Esophagus squamous epithelium (tissue), 5 donors: ENCODE measurements around the gene EML1. TPM values are rescaled to one million over a fixed set of nuclear protein-coding genes. Genes with fewer than 3 reads are reported as not detected.

Experiments
- DNase-seq: peaks from one replicate; lab custom pipeline; 2025; lab: John Stamatoyannopoulos, UW
- H3K27ac ChIP-seq, 4 donors: fragments of 200-600 bp; sonication (generic); one replicate each; pipeline ENCODE4 v1.5.1; 2016 to 2019; ENCODE audit warnings: mild to moderate bottlenecking in 1 of 4
- H3K27me3 ChIP-seq, 4 donors: fragments of 200-600 bp; sonication (generic); 1 replicate in 3 of 4; 2 replicates in 1 of 4; pipeline versions ENCODE4 v1.5.1 to v1.6.0; 2017 to 2021; ENCODE audit warnings: antibody characterized with exemption in 1 of 4
- H3K36me3 ChIP-seq, 3 donors: fragments of 200-600 bp; sonication (generic); one replicate each; pipeline ENCODE4 v1.5.1; 2016 to 2019
- H3K4me1 ChIP-seq, 3 donors: fragments of 200-600 bp; sonication (generic); one replicate each; pipeline ENCODE4 v1.5.1; 2017 to 2019
- H3K4me3 ChIP-seq, 4 donors: fragments of 200-600 bp; sonication (generic); 1 replicate in 3 of 4; 2 replicates in 1 of 4; pipeline ENCODE4 v1.5.1; 2016 to 2019; ENCODE audit warnings: mild to moderate bottlenecking in 2 of 4, moderate library complexity in 1 of 4
- H3K9me3 ChIP-seq, 3 donors: fragments of 200-600 bp; sonication (generic); one replicate each; pipeline ENCODE4 v1.5.1; 2016 to 2019
- POLR2A ChIP-seq, 4 donors: fragments of 450-650 bp; IDR thresholded peaks; one replicate each; pipeline ENCODE4 v1.6.1; 2017; ENCODE audit warnings: antibody characterized with exemption in 4 of 4, mild to moderate bottlenecking in 4 of 4, moderate library complexity in 3 of 4
- WGBS, 2 donors: methylation state at CpG; one replicate each; pipeline ENCODE4 v1.1.5; 2018; 5-methylcytosine and 5-hydroxymethylcytosine counted together
- intact Hi-C: fragments of 100-400 bp; cut with DNase I; formaldehyde crosslinking; loops from one replicate; pipeline ENCODE4 v1.15.0; 2022
- total RNA-seq, 4 donors: library from RNA; depleted of rRNA; stranded (reverse); fragments of >200 nt; gene quantifications; one replicate each; pipeline ENCODE4 v1.1.0, GENCODE V29; 2016
- TF ChIP-seq, protein P1 (sequence below), 6 experiments: fragments of 450-650 bp in 4 of 6; fragments of 200-600 bp in 2 of 6; sonication (generic) in 2 of 6; IDR thresholded peaks; one replicate each; pipeline ENCODE4 v1.5.1; 2016 to 2019; ENCODE audit warnings: antibody characterized with exemption in 6 of 6, mild to moderate bottlenecking in 4 of 6, moderate library complexity in 4 of 6
- donor health status: DM: yes; HTN: yes; CAD: no.

EML1 gene
- total RNA-seq, 4 donors from 2014 or later, result 3.0 to 22.9 (median 9.4) TPM

DNA sequence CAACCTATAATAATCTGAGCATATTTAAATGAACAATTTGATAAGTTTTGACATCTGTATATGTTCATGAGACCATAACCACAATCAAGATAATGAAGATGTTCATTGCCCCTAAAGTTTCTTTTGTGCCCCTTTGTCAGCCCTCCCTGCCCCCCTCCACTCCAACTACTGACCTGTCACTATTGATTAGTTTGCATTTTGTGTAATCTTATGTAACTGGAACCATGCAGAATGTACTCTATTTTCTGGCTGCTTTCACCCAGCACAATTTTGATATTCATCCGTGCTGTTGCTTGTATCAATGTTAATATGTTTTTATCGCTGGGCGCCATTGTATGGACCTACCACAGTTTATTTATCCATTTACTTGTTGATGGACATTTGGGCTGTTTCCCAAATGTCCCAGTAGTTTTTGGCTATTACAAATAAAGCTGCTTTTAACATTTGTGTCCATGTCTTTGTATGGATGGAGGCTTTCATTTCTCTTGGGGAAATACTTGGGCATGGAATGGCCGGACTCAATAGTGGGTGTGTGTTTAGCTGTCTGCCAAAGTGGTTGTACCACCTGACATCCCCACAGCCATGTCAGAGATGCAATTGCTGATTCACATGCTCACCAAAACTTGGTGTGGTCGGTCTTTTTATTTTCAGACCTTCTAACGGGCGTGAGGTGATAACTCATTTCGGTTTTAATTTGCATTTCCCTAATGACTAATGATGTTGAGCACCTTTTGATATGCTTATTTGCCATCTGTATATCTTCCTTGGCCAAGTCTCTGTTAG, 38.9 kb downstream of the EML1 start:
- H3K36me3 ChIP-seq, result no peaks in the 10 kb centered on the region
- TF ChIP-seq, protein P1, sequence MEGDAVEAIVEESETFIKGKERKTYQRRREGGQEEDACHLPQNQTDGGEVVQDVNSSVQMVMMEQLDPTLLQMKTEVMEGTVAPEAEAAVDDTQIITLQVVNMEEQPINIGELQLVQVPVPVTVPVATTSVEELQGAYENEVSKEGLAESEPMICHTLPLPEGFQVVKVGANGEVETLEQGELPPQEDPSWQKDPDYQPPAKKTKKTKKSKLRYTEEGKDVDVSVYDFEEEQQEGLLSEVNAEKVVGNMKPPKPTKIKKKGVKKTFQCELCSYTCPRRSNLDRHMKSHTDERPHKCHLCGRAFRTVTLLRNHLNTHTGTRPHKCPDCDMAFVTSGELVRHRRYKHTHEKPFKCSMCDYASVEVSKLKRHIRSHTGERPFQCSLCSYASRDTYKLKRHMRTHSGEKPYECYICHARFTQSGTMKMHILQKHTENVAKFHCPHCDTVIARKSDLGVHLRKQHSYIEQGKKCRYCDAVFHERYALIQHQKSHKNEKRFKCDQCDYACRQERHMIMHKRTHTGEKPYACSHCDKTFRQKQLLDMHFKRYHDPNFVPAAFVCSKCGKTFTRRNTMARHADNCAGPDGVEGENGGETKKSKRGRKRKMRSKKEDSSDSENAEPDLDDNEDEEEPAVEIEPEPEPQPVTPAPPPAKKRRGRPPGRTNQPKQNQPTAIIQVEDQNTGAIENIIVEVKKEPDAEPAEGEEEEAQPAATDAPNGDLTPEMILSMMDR (IDR thresholded peaks at IDR 0.05), result no peak
- no peak for TF ChIP-seq POLR2A (IDR thresholded peaks at IDR 0.05)
- intact Hi-C loops, result no loop called here

DNA sequence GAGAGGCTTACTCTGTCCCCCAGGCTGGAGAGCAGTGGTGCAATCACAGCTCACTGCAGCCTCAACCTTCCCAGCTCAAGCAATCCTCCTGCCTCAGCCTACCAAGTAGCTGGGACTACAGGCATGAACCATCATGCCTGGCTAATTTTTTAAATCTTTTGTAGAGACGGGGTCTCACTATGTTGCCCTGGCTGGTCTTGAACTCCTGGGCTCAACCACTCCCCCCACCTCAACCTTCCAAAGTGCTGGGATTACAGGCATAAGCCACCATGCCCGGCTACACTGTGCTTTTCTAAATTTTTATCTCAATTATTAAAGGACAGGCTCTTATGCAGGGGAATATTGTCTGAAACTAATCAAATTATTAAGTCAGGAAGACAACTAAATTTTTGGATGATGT, 44.6 kb downstream of the EML1 start:
- peaks cover 0 to 11% (median 0%) of the 10 kb centered on the region in 4 donors for H3K27me3 ChIP-seq
- H3K27ac ChIP-seq, result no peak overlapping the region
- no peak overlapping the region for H3K4me3 ChIP-seq
- intact Hi-C loops, result no loop called here
- no peak for TF ChIP-seq POLR2A (IDR thresholded peaks at IDR 0.05)
- TF ChIP-seq, protein P1 (IDR thresholded peaks at IDR 0.05), result no peak
- DNase-seq, result no peak
- no peaks in the 10 kb centered on the region for H3K36me3 ChIP-seq
- H3K9me3 ChIP-seq, result no peaks in the 10 kb centered on the region
- peaks cover 0 to 9% (median 0%) of the 10 kb centered on the region in 3 donors for H3K4me1 ChIP-seq
- 68 to 88% methylated on average over 2 of the region's 2 CpGs for WGBS, 2 donors

More for the DNA sequence above, 38.9 kb downstream of the EML1 start:
- H3K4me3 ChIP-seq, result no peak overlapping the region
- H3K9me3 ChIP-seq, result no peaks in the 10 kb centered on the region
- no peak overlapping the region for H3K27ac ChIP-seq
- H3K27me3 ChIP-seq, result peaks cover 0 to 3% (median 0%) of the 10 kb centered on the region in 4 donors
- H3K4me1 ChIP-seq, result no peaks in the 10 kb centered on the region
- no peak for DNase-seq
- 74 to 85% methylated on average over 8 of the region's 8 CpGs for WGBS, 2 donors

DNA sequence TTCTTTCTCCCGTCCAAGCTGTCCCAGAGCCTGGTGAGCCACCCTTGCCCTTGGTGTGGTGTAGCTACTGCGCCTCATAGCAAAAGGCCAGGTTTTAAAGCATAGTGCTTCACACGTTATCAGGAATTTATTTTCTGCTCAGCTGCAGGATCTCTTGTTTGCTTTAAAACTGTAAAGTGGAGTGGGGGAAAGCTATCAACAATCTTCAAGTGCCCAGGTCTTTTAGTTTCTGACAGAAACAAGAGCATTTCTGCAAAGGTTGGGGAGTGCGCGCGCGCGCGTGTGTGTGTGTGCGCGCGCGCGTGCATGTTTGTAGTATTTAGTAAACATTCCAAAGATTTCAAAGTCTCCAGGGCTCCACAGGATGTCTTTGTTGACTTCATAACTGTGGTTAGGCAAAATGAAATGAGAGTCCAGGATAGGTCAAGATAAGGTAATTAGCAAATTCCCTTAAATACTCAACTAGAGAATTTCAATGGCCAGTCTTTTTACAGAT, 45.5 kb downstream of the EML1 start:
- no peaks in the 10 kb centered on the region for H3K9me3 ChIP-seq
- no peaks in the 10 kb centered on the region for H3K36me3 ChIP-seq
- H3K27ac ChIP-seq, result no peak overlapping the region
- intact Hi-C loops, result no loop called here
- peaks cover 0 to 9% (median 0%) of the 10 kb centered on the region in 3 donors for H3K4me1 ChIP-seq
- H3K27me3 ChIP-seq, result peaks cover 0 to 11% (median 0%) of the 10 kb centered on the region in 4 donors
- no peak for TF ChIP-seq POLR2A (IDR thresholded peaks at IDR 0.05)
- TF ChIP-seq, protein P1 (IDR thresholded peaks at IDR 0.05), result no peak
- 46 to 52% methylated on average over 14 of the region's 14 CpGs for WGBS, 2 donors
- no peak overlapping the region for H3K4me3 ChIP-seq
- no peak for DNase-seq

DNA sequence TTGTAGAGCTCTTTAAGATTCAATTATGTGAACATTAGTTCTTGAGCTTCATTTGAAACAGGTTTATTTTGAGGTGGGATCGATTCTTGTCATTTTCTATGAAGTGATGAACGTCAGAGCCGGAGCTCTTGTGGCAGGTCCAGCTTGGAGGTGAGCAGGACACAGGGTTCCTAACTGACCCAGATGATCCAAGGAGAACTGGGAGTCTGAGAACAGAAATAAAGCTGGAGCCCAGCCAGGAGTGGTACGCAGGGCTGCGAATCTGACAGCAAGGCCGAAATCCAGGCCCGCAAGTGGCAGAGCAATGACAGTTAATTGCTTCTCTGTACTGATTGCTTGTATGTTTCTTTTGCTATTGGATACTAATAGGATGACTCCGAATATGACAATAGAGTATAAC, 46.5 kb downstream of the EML1 start:
- no peak overlapping the region for H3K4me3 ChIP-seq
- H3K9me3 ChIP-seq, result no peaks in the 10 kb centered on the region
- H3K27ac ChIP-seq, result no peak overlapping the region
- peaks cover 0 to 11% (median 0%) of the 10 kb centered on the region in 4 donors for H3K27me3 ChIP-seq
- WGBS, 2 donors, result 80 to 85% methylated on average over 8 of the region's 8 CpGs
- H3K36me3 ChIP-seq, result no peaks in the 10 kb centered on the region
- H3K4me1 ChIP-seq, result peaks cover 0 to 9% (median 0%) of the 10 kb centered on the region in 3 donors
- no peak for TF ChIP-seq POLR2A (IDR thresholded peaks at IDR 0.05)
- TF ChIP-seq, protein P1 (IDR thresholded peaks at IDR 0.05), result no peak
- intact Hi-C loops, result no loop called here
- DNase-seq, result no peak

DNA sequence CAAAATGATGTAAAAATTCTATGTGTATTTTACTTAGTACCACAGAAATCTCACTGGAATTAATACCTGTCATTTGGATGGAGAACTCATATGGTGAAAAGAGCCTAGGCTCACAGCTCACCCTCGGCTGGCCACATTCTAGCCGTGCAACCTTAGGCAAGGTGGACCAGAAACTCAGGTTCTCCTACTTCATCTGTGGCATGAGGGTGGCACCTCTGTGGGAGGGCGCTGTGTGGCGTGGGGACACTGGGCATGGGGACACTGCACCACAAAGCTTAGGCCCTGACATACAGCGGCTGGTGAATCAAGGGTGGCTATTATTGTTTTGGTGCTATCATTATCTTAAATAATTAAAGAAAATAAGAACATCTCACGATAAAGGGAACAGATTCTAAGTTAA, 47.1 kb downstream of the EML1 start:
- H3K27ac ChIP-seq, result no peak overlapping the region
- H3K9me3 ChIP-seq, result no peaks in the 10 kb centered on the region
- 85 to 91% methylated on average over 6 of the region's 6 CpGs for WGBS, 2 donors
- H3K27me3 ChIP-seq, result peaks cover 0 to 11% (median 0%) of the 10 kb centered on the region in 4 donors
- peaks cover 0 to 9% (median 0%) of the 10 kb centered on the region in 3 donors for H3K4me1 ChIP-seq
- DNase-seq, result no peak
- H3K36me3 ChIP-seq, result no peaks in the 10 kb centered on the region
- intact Hi-C loops, result no loop called here
- no peak overlapping the region for H3K4me3 ChIP-seq
- TF ChIP-seq, protein P1 (IDR thresholded peaks at IDR 0.05), result no peak
- TF ChIP-seq POLR2A (IDR thresholded peaks at IDR 0.05), result no peak
